NCI-H2171 treated with DMSO at 0.1 percent for 48 hours (cell line): ENCODE results near the gene VWA1.
"Not testable (repeated sequence)": the region's sequence is repeated elsewhere in the genome, so short reads cannot be mapped to it uniquely, and the experiment has no call there.

Experiments
- DNase-seq: peaks from one replicate; lab custom pipeline; 2025; lab: John Stamatoyannopoulos, UW

Gene VWA1

GRCh38 chr1:1435106-1435903, at the start of gene VWA1:
Gene VWA1, plus strand, starts transcription at chr1:1435690. Its CDS starts 59 bp downstream, at chr1:1435749.
- DNase-seq: no peak

- no peak for DNase-seq
These were observed 49.6 kb upstream of the VWA1 start for GRCh38 chr1:1385931-1386330.

GRCh38 chr1:1387098-1388077, 48.1 kb upstream of the VWA1 start:
- no peak for DNase-seq

GRCh38 chr1:1388078-1388472, 47.4 kb upstream of the VWA1 start:
- no peak for DNase-seq

GRCh38 chr1:1390675-1391074, 44.8 kb upstream of the VWA1 start:
- DNase-seq: no peak

- DNase-seq: no peak
These were observed 44.3 kb upstream of the VWA1 start for GRCh38 chr1:1391225-1391624.

- no peak for DNase-seq
These were observed 42.5 kb upstream of the VWA1 start for GRCh38 chr1:1393014-1393413.

- DNase-seq: no peak
These were observed 42.1 kb upstream of the VWA1 start for GRCh38 chr1:1393428-1393827.

GRCh38 chr1:1394116-1394515, 41.4 kb upstream of the VWA1 start:
- no peak for DNase-seq

- DNase-seq: no peak
These were observed 40.3 kb upstream of the VWA1 start for GRCh38 chr1:1395166-1395565.

GRCh38 chr1:1397839-1398523, 37.5 kb upstream of the VWA1 start:
- DNase-seq: no peak

GRCh38 chr1:1398677-1399186, 36.8 kb upstream of the VWA1 start:
- DNase-seq: no peak

- peak; percentile 95 for DNase-seq
These were observed 36.2 kb upstream of the VWA1 start, which contains the start of gene CCNL2 for GRCh38 chr1:1399187-1399871. Gene CCNL2, minus strand, starts transcription at chr1:1399335. Its CDS starts 29 bp downstream, at chr1:1399306.

GRCh38 chr1:1399872-1400575, 35.5 kb upstream of the VWA1 start:
- no peak for DNase-seq

- DNase-seq: no peak
These were observed 34.7 kb upstream of the VWA1 start for GRCh38 chr1:1400576-1401456.

- DNase-seq: no peak
These were observed 34.0 kb upstream of the VWA1 start for GRCh38 chr1:1401457-1402010.

GRCh38 chr1:1402072-1402900, 33.2 kb upstream of the VWA1 start:
- peak; percentile 37 for DNase-seq

- not testable (repeated sequence) for DNase-seq
These were observed 32.5 kb upstream of the VWA1 start for GRCh38 chr1:1402901-1403392.
